ENCODE measurements around the gene KLHL18.
"Not testable (repeated sequence)": the region's sequence is repeated elsewhere in the genome, so short reads cannot be mapped to it uniquely, and the experiment has no call there.

KLHL18 gene

DNA sequence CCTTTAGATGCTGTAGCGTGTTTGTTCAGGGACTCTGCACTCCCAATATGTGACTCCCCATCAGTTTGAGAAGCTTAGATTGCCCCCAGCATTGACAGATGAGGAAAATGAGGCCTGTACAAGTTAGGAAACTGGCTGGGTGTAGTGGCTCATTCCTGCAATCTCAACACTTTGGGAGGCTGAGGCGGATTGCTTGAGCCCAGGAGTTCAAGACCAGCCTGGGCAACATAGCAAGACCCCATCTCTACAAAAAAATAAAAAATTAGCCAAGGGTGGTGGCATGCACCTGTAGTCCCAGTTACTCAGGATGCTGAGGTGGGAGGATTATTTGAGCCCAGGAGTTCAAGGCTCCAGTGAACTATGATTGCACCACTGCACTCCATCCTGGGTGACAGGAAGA is 84.1 kb downstream of the KLHL18 start:
- DNase-seq = no peak

DNA sequence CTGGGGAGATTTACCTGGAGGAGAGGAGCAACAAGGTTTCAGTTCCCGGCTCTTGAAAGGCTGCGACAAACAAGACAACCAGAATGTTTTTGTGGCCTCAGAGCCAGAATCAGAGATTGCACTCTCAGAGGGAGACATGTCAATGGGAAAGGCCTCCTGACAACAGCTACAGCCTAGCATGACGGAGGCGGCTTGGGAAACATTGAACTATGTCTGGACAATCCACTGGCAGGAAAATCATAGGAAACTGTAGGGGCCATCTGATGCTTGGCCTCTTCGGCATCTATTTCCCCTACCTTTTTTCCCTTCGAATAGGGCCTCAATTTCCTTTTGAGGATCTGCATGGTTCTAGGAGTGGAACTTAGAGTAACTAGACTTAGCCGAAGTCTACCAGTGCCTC is 84.9 kb downstream of the KLHL18 start:
- DNase-seq = no peak

DNA sequence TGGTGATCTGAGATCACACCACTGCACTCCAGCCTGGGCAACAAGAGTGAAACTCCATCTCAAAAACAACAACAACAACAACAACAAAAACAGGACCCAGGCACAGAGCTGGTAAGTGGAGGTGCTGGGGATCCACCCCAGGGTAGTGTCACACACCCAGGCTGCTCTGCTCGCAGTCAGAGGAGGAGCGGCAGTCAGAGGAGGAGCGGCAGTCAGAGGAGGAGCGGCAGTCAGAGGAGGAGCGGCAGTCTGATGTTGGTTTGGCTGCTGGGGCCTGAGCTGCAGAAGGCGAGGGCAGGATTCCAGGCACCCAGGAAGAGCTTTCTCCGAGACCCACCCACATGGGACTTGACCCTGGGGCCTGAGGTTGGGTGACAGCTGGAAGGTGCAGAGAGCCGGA is 87.3 kb downstream of the KLHL18 start:
- not testable (repeated sequence) for DNase-seq

DNA sequence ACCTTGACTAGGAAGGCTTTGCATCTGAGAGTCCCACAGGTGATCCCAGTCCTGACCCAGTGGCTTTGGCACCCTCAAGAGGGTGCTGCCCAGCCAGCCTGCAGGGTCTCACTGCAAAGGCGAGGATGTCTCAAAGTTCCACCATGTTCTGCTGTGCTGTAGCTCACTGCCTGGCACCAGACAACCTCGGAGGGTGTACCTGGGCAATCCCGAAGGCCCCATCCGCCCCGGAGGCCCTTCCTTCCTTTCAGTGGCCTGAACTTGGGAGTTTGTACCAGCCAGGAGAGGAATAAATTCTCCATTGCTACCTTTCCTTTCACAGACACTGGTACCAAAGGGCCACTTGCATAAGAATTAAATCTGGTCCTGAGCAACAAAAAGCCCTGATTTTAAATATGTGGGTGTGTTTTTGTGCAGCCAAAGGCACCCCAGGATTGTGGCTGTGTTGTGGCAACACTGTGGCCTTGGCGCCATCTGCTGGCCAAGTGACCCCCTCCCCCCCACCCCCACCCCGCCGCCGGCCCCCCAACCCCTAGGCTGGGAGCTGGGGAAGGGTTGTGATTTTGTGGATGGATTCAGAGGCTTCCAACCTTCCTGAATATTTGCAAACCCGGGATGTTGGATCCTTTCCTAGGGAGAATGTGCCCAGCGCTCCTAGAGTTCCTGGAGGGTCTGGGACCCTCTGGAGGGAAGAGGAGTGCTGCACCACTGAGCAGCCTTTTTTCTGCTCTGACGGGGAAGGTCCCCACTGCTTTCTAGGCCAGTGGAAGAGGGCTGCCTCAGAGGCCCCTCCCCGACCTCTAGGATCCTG is 88.3 kb downstream of the KLHL18 start:
- DNase-seq = no peak

DNA sequence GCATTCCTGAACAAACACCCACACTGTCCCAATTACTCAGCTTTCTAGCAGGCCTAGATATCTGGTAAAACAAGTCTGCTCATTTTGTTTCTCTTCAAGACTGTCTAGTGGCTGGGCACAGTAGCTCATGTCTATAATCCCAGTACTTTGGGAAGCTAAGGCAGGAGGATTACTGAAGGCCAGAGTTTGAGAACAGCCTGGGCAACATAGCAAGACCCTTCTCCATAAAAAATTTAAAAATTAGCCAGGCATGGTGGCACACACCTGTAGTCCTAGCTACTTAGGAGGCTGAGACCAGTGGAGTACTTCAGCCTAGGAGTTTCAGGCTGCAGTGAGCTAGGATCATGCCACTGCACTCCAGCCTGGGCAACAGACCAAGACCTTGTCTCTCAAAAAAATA is 91.8 kb downstream of the KLHL18 start:
- DNase-seq = no peak

DNA sequence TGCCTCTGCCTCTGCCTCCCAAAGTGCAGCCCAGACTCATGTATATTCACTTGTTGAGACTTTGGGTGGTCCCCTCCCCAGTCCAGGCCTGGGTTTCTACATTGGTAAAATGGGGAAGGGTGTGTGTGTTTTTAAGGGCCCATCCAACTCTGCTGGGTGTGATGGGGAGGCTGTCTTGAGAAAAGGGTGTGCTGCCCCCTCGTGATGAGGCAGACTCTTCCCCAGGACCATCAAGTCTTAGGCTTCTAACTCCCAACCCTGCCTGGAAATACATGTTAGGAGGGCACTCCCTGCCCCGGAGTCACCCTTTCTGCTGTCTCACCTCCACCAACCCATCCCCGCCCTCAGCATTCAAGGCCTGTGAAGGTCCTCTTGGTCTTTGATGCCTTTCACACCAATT is 93.6 kb downstream of the KLHL18 start:
- DNase-seq = no peak

DNA sequence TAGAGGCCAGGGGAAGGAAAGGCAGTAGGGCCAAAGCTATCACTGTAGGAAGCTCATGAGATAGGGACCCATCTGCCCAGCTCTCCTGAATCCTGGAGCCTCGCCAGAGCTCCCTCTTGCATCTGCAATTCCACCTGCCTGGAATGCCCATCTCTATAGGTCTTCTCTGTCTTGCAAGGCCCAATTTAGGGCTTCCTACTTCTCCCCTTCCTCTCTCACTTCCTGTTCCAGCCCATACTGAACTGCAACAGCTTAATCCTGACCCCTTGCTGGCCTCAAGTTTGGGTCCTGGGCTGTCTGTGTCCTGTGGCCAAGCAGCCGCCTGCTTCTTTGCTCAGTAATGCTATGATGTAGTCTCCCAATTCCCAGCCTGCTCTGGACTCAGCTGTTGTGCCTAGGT is 94.4 kb downstream of the KLHL18 start:
- DNase-seq = no peak

DNA sequence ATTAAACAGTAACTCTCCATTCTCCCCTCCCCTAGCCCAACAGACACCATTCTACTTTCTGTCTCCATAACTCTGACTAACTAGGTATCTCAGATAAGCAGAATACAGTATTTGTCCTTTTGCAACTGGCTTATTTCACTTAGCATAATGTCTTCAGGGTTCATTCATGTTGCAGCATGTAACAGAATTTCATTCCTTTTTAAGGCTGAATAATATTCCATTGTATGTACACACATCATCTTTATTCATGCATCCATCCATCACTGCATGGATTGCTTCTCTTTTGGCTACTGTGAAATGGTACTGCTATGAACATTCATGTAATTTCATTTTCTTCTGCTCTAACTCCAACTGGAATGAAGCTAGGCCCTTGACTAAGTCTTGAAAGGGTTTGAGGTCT is 96.1 kb downstream of the KLHL18 start:
- DNase-seq = no peak

DNA sequence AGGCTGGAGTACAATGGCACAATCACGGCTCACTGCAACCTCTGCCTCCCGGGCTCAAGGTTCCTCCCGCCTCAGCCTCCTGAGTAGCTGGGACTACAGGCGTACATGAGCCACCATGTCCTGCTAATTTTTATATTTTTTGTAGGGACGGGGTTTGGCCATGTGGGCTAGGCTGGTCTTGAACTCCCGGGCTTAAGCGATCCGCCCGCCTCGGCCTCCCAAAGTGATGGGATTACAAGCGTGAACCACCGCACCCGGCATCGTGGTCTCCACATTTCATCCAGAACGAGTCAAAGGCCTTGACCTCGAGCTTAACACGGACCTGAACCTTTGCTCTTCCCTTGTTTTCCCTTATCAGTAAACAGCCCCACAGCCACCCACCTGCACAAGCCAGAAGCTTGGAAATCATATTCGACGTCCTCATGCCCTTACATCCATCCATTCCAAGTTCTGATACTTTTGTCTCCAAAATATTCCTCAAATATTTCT is 96.7 kb downstream of the KLHL18 start:
- DNase-seq = no peak

DNA sequence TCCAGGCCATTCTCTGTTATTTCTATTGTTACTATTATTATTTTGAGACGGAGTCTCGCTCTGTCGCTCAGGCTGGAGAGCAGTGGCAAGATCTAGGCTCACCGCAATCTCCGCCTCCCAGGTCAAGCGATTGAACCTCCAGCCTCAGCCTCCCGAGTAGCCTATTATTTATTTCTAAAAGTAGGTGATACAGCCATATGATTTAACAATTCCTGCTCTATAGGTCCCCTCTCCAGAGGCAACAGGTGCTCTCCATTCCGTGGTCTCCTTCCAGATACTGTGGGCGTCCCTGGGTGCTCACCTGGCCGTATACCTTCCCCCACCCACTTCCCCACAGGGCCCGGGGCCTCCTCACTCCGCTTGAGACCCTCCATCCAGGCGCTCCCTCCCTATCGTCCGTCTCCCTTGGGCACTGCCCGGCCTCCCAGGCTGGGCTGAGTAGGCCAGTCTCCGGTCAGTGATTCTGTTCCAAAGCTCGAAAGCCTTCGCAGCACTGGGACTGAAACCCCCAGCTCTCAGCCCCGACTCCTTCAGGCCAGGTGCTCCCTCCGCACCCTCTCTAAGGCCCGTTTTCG is 97.4 kb downstream of the KLHL18 start:
- no peak for DNase-seq

DNA sequence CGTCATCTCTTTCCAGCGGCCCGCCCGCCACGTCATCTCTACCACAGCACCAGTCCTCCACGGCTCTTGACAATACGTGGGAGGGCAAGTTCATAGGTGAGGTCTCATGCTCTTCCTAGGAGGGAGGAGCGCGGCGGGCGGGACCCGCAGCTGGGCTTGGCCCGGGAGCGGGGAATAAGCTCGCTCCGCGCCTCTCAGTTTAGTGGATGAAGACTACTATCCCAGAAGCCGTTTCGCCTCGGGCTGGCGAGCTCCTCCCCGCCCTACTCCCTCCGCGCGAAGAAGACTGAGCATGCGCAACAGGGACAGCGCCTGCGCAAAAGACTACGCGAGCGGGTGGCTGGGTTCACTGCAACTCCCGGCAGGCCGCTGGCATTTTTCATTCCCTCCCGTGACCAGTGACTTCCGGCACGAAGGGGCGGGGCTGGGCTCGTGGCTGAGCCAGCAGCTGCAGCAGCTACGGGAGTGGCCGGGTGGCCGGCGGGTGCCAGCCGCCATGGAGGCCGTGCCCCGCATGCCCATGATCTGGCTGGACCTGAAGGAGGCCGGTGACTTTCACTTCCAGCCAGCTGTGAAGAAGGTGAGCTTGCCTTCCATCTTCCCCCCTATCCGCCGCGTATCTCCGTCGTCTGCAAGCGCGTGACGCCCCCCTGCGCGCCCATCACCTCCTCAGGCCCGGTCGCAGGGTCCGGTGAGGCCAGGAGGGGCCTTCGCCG is 98.0 kb downstream of the KLHL18 start, which contains the start of gene PTPN23:
TSS of gene PTPN23 (plus strand) at position 421 of the 716 bp plus-strand sequence. CDS start at position 497, 76 bp downstream.
- peak; percentile 84 to 96 for DNase-seq

DNA sequence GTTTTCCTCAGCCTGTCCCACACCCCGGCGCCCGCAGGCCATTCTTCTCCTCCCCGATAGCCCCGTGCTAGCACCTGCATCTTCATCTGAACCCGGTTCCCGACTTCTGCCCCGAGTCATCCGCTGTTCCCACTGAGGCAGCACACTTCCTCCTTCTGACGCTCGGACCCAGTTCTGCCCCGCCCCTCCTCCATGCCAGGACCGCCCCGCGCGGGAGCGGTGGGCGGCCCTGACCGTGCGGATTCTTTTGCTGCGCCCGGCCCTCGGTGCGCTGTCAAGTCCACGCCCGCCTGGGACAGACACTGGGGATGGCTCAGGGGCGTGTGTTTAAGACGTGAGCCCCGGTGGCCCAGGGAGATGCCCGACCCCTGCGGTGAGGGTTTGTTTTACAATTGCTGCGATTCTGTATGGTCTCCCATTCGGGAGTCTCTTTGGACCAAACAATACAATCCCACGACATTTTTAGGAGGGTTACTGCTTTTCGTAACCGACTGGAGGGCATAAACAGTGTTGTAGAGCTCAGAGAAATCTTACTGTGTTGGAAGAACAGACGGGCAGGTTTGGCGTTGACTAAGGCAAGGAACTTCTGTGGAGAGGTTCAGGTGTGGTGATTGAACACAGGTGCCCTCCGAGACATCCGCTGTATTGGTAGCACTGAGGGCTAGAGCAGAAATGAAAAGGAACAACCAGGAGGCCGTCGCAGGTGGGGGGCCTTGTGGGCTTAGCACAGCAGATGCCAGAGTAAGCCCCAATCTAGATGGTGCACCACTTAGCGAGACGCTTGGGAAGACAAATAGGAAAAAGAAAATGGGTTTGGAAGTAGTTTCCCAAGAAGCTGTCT is 98.8 kb downstream of the KLHL18 start:
- DNase-seq = peak; percentile 41 to 74

DNA sequence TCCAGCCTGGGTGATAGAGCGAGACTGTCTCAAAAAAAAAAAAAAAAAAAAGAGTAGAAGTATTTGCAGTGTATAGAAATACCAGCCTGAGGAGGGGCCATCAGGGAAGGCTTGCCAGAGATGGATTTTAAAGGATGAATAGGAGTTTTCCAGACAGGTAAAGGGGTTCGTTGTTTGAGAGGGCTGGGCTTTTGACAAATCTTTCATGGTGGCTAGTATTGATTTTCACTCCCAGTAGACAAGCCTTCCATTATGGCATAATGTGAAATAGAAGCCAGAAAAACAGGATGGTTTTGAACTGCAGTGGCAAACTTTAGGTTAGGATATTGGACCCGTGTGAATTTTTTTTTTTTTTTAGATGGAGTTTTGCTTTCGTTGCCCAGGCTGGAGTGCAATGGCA is 101.7 kb downstream of the KLHL18 start:
- no peak for DNase-seq

DNA sequence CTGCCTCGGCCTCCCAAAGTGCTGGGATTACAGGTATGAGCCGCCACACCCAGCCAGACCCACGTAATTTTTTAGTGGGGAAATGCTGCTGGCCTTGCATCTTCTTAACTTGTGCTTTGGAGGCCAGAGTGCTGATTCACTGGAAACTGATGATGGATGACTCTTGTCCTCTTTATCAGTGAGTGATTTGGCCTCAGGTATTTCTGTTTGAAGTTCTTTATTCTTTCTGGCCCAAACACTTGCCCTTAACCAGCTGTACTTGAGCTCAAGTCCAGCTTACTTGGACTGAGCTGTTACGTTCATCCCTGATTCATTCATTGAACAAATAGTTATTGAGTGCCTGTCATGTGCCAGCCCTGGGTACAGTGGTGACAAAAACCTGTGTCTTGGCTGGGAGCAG is 102.3 kb downstream of the KLHL18 start:
- no peak for DNase-seq

DNA sequence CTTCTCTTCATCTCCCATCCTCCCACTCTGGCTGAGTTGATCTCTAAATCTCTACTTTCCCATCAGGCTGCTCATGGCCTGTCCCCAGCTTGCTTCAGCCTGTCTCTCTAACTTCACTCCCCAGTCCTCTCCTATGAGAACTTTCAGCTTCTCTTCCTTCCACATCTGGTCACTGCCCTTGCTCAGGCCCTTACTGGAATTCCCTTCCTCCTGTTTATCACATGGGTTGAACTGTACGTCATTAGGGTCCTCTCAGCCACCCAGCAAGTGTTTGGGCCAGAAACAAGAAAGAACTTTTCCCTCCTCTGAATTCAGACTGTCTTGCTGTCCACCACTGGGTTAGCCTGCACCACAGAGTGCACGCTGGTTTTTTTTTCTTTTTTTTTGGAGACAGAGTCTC is 103.1 kb downstream of the KLHL18 start:
- DNase-seq = no peak

DNA sequence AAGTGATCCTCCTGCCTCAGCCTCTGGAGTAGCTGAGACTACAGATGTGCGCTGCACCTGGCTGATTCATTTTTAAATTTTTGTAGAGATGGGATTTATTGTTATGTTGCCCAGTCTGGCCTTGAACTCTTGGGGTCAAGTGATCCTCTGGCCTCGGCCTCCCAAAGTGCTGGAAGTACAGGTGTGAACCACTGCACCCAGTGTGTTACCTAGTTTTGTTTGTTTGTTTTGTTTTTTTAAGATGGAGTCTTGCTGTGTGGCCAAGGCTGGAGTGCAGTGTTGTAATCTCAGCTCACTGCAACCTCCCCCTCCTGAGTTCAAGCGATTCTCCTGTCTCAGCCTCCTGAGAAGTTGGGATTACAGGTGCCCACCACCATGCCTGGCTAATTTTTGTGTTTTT is 110.2 kb downstream of the KLHL18 start:
- DNase-seq = no peak

DNA sequence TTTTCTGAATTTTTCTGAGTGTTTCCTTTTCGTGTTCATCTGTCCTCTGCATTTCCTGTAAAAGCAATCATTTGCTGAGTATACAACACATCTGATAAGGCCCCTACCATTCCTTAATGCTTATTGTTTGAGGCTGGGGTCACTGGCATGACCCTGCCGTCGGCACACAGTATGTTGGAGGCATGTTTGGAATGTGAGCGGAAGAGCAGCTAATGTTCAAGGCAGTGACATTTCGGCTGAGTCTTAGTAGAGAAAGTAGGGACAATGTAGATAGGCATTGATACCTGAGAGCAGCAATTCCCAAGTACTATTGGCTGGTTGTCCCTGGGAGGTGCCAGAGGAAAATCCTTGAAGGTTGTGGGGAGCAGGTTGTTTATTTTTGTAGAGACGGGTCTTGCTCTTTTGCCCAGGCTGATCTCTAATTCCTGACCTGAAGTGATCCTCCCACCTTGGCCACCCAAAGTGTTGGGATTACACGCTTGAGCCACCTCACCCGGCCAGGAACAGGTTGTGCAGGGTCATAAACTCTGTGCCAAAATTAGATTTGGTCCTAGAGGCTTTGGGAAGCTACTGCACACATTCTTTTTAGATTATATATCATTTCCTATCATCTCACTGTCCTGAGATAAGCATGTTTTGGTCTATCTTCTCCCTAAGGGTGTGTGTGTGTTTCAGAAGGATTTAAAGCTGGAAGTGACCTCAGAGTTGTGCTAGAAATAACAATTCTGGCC is 111.6 kb downstream of the KLHL18 start:
- no peak for DNase-seq

DNA sequence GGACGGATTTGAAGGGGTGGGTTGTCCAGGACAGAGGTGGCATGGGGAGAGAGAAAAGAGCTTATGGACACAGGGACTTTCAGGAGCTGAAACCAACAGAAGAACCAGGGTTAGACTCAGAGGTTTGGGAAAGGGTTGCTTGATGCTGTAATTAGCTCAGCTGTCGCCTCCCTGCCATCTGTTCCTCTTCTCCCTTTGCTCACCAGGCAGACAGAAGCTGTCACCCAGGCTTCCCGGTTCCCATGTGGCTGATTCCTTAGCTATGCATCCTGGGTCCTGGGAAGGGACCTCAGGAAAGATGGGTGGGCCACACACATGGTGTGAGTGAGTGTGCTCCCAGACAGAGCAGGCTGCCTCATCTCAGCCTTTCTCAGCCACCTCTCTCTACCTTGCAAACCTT is 112.1 kb downstream of the KLHL18 start:
- peak in 1 of 2 experiments; percentile 4 for DNase-seq

Measured in NCI-H446 (cell line).